Natural killer cell (primary cell): ENCODE data around the gene AKAP6. TPM values are rescaled to one million over a fixed set of nuclear protein-coding genes. Genes with fewer than 3 reads are reported as not detected.

Source experiments
- ATAC-seq, 3 donors: fragments of 150-1000 bp in 2 of 3; fragments of 200-7000 bp in 1 of 3; cut with Tn5 transposase; 1 replicate in 1 of 3; 2 replicates in 2 of 3; pipeline ENCODE4 v1.10.0; 2021; ENCODE audit warnings: mild to moderate bottlenecking in 2 of 3, moderate library complexity in 2 of 3
- DNase-seq, 2 donors: peaks; one replicate each; pipeline versions ENCODE4 v3.0.0 to v3.0.0-alpha.2; 2013 to 2021; ENCODE audit warnings: mixed read lengths in 1 of 2
- H3K27ac ChIP-seq: one replicate; pipeline ENCODE4 v1.5.1; 2013; ENCODE audit warnings: mild to moderate bottlenecking, low read length
- H3K27me3 ChIP-seq: one replicate; pipeline ENCODE4 v1.6.1; 2013; ENCODE audit warnings: low read length; ENCODE audit not compliant: control insufficient read depth, insufficient read depth
- H3K36me3 ChIP-seq: one replicate; pipeline ENCODE4 v1.6.1; 2013; ENCODE audit warnings: low read length; ENCODE audit not compliant: control insufficient read depth, insufficient read depth
- H3K4me1 ChIP-seq: one replicate; pipeline ENCODE4 v1.6.1; 2013; ENCODE audit warnings: low read length; ENCODE audit not compliant: control insufficient read depth, insufficient read depth
- H3K4me3 ChIP-seq: one replicate; pipeline ENCODE4 v1.5.1; 2013; ENCODE audit warnings: low read length
- H3K9me3 ChIP-seq: one replicate; pipeline ENCODE4 v1.6.1; 2013; ENCODE audit warnings: low read length; ENCODE audit not compliant: control insufficient read depth, insufficient read depth
- H3K27ac Mint-ChIP-seq, 2 donors: one replicate each; pipeline ENCODE4 v1.8.0; 2022; ENCODE audit warnings: mild to moderate bottlenecking in 2 of 2, mixed read lengths in 2 of 2, moderate library complexity in 1 of 2
- H3K27me3 Mint-ChIP-seq, 2 donors: one replicate each; pipeline ENCODE4 v1.8.0; 2022; ENCODE audit warnings: low read depth in 2 of 2, mixed read lengths in 2 of 2
- H3K36me3 Mint-ChIP-seq: one replicate; pipeline ENCODE4 v1.8.0; 2022; ENCODE audit warnings: mixed read lengths
- H3K4me1 Mint-ChIP-seq, 2 donors: one replicate each; pipeline ENCODE4 v1.8.0; 2022; ENCODE audit warnings: mixed read lengths in 2 of 2
- H3K4me3 Mint-ChIP-seq: one replicate; pipeline ENCODE4 v1.8.0; 2022; ENCODE audit warnings: mild to moderate bottlenecking, moderate library complexity, mixed read lengths
- H3K9me3 Mint-ChIP-seq, 2 donors: one replicate each; pipeline ENCODE4 v1.8.0; 2022; ENCODE audit warnings: mixed read lengths in 2 of 2
- CTCF ChIP-seq: fragments of 200-600 bp; IDR thresholded peaks from one replicate; pipeline ENCODE4 v1.8.0; 2022; ENCODE audit warnings: antibody characterized with exemption
- WGBS: methylation state at CpG from one replicate; pipeline ENCODE4 v1.1.7; 2013; ENCODE audit warnings: missing lambda C conversion rate; ENCODE audit not compliant: insufficient coverage; 5-methylcytosine and 5-hydroxymethylcytosine counted together
- intact Hi-C: fragments of 100-400 bp; cut with micrococcal nuclease; formaldehyde crosslinking; loops from one replicate; pipeline ENCODE4 v1.14.2; 2022
- total RNA-seq, 4 donors: library from RNA; stranded (reverse); fragments of 120-200 nt in 1 of 4; gene quantifications; one replicate each; pipeline versions ENCODE4 v1.2.3 to v1.2.4, GENCODE V29; 2013 to 2022

Gene AKAP6
- total RNA-seq, 3 donors from 2014 or later (not counting 1 experiment from before 2014, with no cell fraction given): 0.21 to 1.3 (median 0.80) TPM

DNA sequence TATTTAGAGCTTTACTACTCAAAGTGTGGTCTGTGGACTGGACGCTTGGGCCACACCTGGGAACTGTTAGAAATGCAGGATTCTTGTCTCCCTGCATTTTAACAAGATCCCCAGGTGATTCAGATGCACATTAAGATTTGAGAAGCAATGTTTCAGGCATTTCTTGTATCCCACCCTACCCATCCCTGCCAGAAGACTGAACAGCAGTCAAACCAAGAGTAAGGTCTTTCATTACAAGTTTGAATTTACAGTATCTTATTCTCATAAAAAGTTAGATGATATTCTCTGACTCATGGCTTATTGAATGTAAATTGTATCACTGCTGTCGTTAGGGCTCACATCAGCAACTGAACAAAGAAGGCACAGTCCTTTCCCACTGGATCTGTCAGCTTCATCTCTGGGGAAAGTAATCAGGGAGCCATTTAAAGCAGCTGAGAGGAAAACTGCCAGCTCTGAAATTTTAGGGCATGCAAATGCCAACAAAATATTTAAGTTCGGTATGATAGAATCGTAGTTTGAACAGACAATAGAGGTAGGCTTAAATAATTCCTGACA is 141.1 kb downstream of the AKAP6 start:
- Mint-ChIP-seq H3K27ac (no peak overlapping the region), H3K27me3 (peaks cover 0 to 5% of the 10 kb centered on the region in 2 donors), H3K9me3 (no peaks in the 10 kb centered on the region), H3K4me1 (no peaks in the 10 kb centered on the region), H3K4me3 (no peak overlapping the region), H3K36me3 (no peaks in the 10 kb centered on the region)
- H3K27ac ChIP-seq: no peak overlapping the region
- no peaks in the 10 kb centered on the region for H3K4me1 ChIP-seq
- WGBS: 90% methylated on average over 4 of the region's 4 CpGs
- H3K36me3 ChIP-seq: no peaks in the 10 kb centered on the region
- H3K9me3 ChIP-seq: no peaks in the 10 kb centered on the region
- ATAC-seq (no peak), DNase-seq (no peak)
- no peak for TF ChIP-seq CTCF
- no peaks in the 10 kb centered on the region for H3K27me3 ChIP-seq
- intact Hi-C loops: no loop called here
- no peak overlapping the region for H3K4me3 ChIP-seq

GRCh38 chr14:32471181-32471580 is 142.1 kb downstream of the AKAP6 start:
- WGBS: 87% methylated on average over 4 of the region's 4 CpGs
- Mint-ChIP-seq H3K36me3 (no peaks in the 10 kb centered on the region), H3K27me3 (peaks cover 0 to 5% of the 10 kb centered on the region in 2 donors), H3K4me1 (no peaks in the 10 kb centered on the region), H3K9me3 (no peaks in the 10 kb centered on the region), H3K27ac (no peak overlapping the region), H3K4me3 (no peak overlapping the region)
- H3K27me3 ChIP-seq: no peaks in the 10 kb centered on the region
- no peaks in the 10 kb centered on the region for H3K4me1 ChIP-seq
- TF ChIP-seq CTCF: no peak
- no peaks in the 10 kb centered on the region for H3K9me3 ChIP-seq
- no peak overlapping the region for H3K27ac ChIP-seq
- no peaks in the 10 kb centered on the region for H3K36me3 ChIP-seq
- intact Hi-C loops: no loop called here
- no peak for ATAC-seq
- DNase-seq: no peak
- no peak overlapping the region for H3K4me3 ChIP-seq

- WGBS: 100% methylated on average over 1 of the region's 1 CpG
- no peak overlapping the region for H3K4me3 Mint-ChIP-seq
- no peak overlapping the region for H3K27ac Mint-ChIP-seq
- no peaks in the 10 kb centered on the region for H3K9me3 Mint-ChIP-seq
- no peaks in the 10 kb centered on the region for H3K36me3 ChIP-seq
- H3K9me3 ChIP-seq: no peaks in the 10 kb centered on the region
- no peaks in the 10 kb centered on the region for H3K4me1 ChIP-seq
- no peaks in the 10 kb centered on the region for H3K4me1 Mint-ChIP-seq
- H3K27ac ChIP-seq: no peak overlapping the region
- no peak overlapping the region for H3K4me3 ChIP-seq
- peaks cover 0 to 5% of the 10 kb centered on the region in 2 donors for H3K27me3 Mint-ChIP-seq
- H3K27me3 ChIP-seq: no peaks in the 10 kb centered on the region
- H3K36me3 Mint-ChIP-seq: no peaks in the 10 kb centered on the region
- no peak for DNase-seq
- intact Hi-C loops: no loop called here
- TF ChIP-seq CTCF: no peak
- no peak for ATAC-seq
Observed at GRCh38 chr14:32472076-32472475, 143.0 kb downstream of the AKAP6 start.
